ENCODE measurements around the gene SKIC8. TPM values are rescaled to one million over a fixed set of nuclear protein-coding genes. Genes with fewer than 3 reads are reported as not detected.

Gene SKIC8
- total and polyA plus RNA-seq, 12 donors, result 45.9 to 137 (median 64.1) TPM

GRCh38 chr15:78233496-78233895 lies 65.9 kb downstream of the SKIC8 start:
- no peaks in the 10 kb centered on the region for H3K9me3 ChIP-seq (replicated peaks in 1 of 3)
- no peaks in the 10 kb centered on the region for H3K27me3 ChIP-seq
- no peak for TF ChIP-seq POLR2A (IDR thresholded peaks at IDR 0.05)
- TF ChIP-seq, protein P1, sequence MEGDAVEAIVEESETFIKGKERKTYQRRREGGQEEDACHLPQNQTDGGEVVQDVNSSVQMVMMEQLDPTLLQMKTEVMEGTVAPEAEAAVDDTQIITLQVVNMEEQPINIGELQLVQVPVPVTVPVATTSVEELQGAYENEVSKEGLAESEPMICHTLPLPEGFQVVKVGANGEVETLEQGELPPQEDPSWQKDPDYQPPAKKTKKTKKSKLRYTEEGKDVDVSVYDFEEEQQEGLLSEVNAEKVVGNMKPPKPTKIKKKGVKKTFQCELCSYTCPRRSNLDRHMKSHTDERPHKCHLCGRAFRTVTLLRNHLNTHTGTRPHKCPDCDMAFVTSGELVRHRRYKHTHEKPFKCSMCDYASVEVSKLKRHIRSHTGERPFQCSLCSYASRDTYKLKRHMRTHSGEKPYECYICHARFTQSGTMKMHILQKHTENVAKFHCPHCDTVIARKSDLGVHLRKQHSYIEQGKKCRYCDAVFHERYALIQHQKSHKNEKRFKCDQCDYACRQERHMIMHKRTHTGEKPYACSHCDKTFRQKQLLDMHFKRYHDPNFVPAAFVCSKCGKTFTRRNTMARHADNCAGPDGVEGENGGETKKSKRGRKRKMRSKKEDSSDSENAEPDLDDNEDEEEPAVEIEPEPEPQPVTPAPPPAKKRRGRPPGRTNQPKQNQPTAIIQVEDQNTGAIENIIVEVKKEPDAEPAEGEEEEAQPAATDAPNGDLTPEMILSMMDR (IDR thresholded peaks at IDR 0.05), result no peak
- peaks cover 5 to 7% of the 10 kb centered on the region in 2 donors for H3K4me1 ChIP-seq (replicated peaks in 1 of 2)
- H3K27ac ChIP-seq, result no peak overlapping the region
- H3K4me3 ChIP-seq, result no peak overlapping the region
- H3K36me3 ChIP-seq (replicated peaks in 1 of 2), result no peaks in the 10 kb centered on the region
- DNase-seq, result no peak
- 79 to 93% (median 80%) methylated on average over 6 to 11 of the region's 11 CpGs for WGBS, 4 donors
- intact Hi-C loops (cut with DNase I), result loop anchor here (10.0 kb wide), 2 partner anchors 59 to 269 kb away; no protein-coding TSS in a partner anchor

Small RNAs within 50 kb of the gene (small RNA-seq; reads per million reads assigned to genes)
- 0 reads per million in 2 donors for gene AC090607.5

Other genes starting within 250 kb of the SKIC8 start
- gene TBC1D2B, start 221.9 kb downstream of the SKIC8 start, total RNA-seq, result 10 to 100 TPM; 31.1 to 95.0 (median 65.4) TPM
- 10 to 100 TPM; 16.3 to 24.5 (median 18.2) TPM for gene TBC1D2B, start 221.9 kb downstream of the SKIC8 start, polyA plus RNA-seq
- gene SH2D7, start 207.0 kb downstream of the SKIC8 start, total RNA-seq, result not detected
- gene SH2D7, start 207.0 kb downstream of the SKIC8 start, polyA plus RNA-seq, result not detected
- gene CIB2, start 168.2 kb downstream of the SKIC8 start, total RNA-seq, result 10 to 100 TPM in 8 of 9 donors, 1 to 10 TPM in 1; 9.1 to 37.8 (median 21.1) TPM
- 10 to 100 TPM in 1 of 3 donors, 1 to 10 TPM in 2; 4.4 to 27.6 (median 5.0) TPM for gene CIB2, start 168.2 kb downstream of the SKIC8 start, polyA plus RNA-seq
- 100 to 1,000 TPM in 8 of 9 donors, 10 to 100 TPM in 1; 61.5 to 392 (median 136) TPM for gene IDH3A, start 150.2 kb downstream of the SKIC8 start, total RNA-seq
- gene IDH3A, start 150.2 kb downstream of the SKIC8 start, polyA plus RNA-seq, result 100 to 1,000 TPM in 1 of 3 donors, 10 to 100 TPM in 2; 26.9 to 273 (median 50.5) TPM
- gene ACSBG1, start 65.0 kb downstream of the SKIC8 start, total RNA-seq, result 10 to 100 TPM in 4 of 9 donors, 1 to 10 TPM in 5; 1.9 to 42.3 (median 6.7) TPM
- 1 to 10 TPM; 2.5 to 5.8 (median 4.3) TPM for gene ACSBG1, start 65.0 kb downstream of the SKIC8 start, polyA plus RNA-seq
- gene DNAJA4, start 35.0 kb downstream of the SKIC8 start, total RNA-seq, result 10 to 100 TPM; 11.7 to 26.2 (median 21.9) TPM
- 10 to 100 TPM; 18.8 to 43.5 (median 19.8) TPM for gene DNAJA4, start 35.0 kb downstream of the SKIC8 start, polyA plus RNA-seq
- 1 to 10 TPM in 3 of 9 donors, under 1 TPM in 3, not detected in 3; 0.39 to 2.4 (median 0.95) TPM for gene CRABP1, start 40.7 kb upstream of the SKIC8 start, total RNA-seq
- 1 to 10 TPM in 1 of 3 donors, under 1 TPM in 2; 0.67 to 1.2 (median 0.80) TPM for gene CRABP1, start 40.7 kb upstream of the SKIC8 start, polyA plus RNA-seq
- 100 to 1,000 TPM in 2 of 9 donors, 10 to 100 TPM in 7; 54.8 to 148 (median 89.8) TPM for gene IREB2, start 138.6 kb upstream of the SKIC8 start, total RNA-seq
- gene IREB2, start 138.6 kb upstream of the SKIC8 start, polyA plus RNA-seq, result 10 to 100 TPM; 11.8 to 57.5 (median 25.8) TPM
- 10 to 100 TPM in 2 of 9 donors, 1 to 10 TPM in 7; 3.2 to 17.1 (median 7.5) TPM for gene HYKK, start 208.0 kb upstream of the SKIC8 start, total RNA-seq
- 1 to 10 TPM; 3.1 to 7.0 (median 5.5) TPM for gene HYKK, start 208.0 kb upstream of the SKIC8 start, polyA plus RNA-seq
- 100 to 1,000 TPM in 8 of 9 donors, 10 to 100 TPM in 1; 86.3 to 410 (median 145) TPM for gene PSMA4, start 240.8 kb upstream of the SKIC8 start, total RNA-seq
- gene PSMA4, start 240.8 kb upstream of the SKIC8 start, polyA plus RNA-seq, result 100 to 1,000 TPM; 126 to 372 (median 173) TPM

All from adrenal gland (tissue), 12 donors.